ENCODE data around the gene ERC1. TPM values are rescaled to one million over a fixed set of nuclear protein-coding genes. Genes with fewer than 3 reads are reported as not detected.
A peak's percentile ranks its signal among the peaks of the same experiment; 100 is the strongest.

ERC1 gene
- total and polyA plus RNA-seq, 9 of the 15 experiments (the other 6 are each of a cell fraction or from before 2014, with no cell fraction given) = 0.74 to 11.8 (median 4.8) TPM

GRCh38 chr12:1280059-1280458 lies 289.0 kb downstream of the ERC1 start:
- Histone ChIP-seq H3K9ac (ENCODE audit: insufficient read depth in 1 of 2, low read depth in 2 of 2, low read length in 2 of 2) (no peak overlapping the region), H3K79me2 (ENCODE audit: control insufficient read depth, insufficient read depth, low read length) (no peaks in the 10 kb centered on the region), H3K27ac (ENCODE audit: extremely low read depth, low read depth, low read length) (no peak overlapping the region), H3K9me1 (ENCODE audit: control insufficient read depth, insufficient read depth, low read length) (no peaks in the 10 kb centered on the region), H3K4me3 (no peak overlapping the region), H3K4me2 (ENCODE audit: insufficient read depth, low read length) (no peak overlapping the region), H4K20me1 (replicated peaks; ENCODE audit: control insufficient read depth, insufficient read depth, low read length) (no peaks in the 10 kb centered on the region), H2AFZ (ENCODE audit: low read depth, low read length) (no peak overlapping the region), H3K36me3 (ENCODE audit: control insufficient read depth, insufficient read depth, low read length) (no peaks in the 10 kb centered on the region), H3K27me3 (ENCODE audit: control insufficient read depth in 2 of 2, insufficient read depth in 2 of 2, low read length in 2 of 2) (no peaks in the 10 kb centered on the region), H3K4me1 (replicated peaks in 1 of 2; ENCODE audit: control insufficient read depth in 2 of 2, insufficient read depth in 2 of 2, low read length in 2 of 2) (peaks cover 0 to 9% of the 10 kb centered on the region in 2 experiments; a peak in 3 of 5 replicates), H3K9me3 (replicated peaks; ENCODE audit: control insufficient read depth, insufficient read depth, low read depth, low read length) (no peaks in the 10 kb centered on the region; the same call in 1 of the 2 replicates)
- intact Hi-C loops (cut with micrococcal nuclease) (no loop called here), in situ Hi-C loops (cut with MboI) (loop anchor here (10.0 to 25.0 kb wide), 2 partner anchors 115 to 307 kb away; partner anchors contain the start of gene FBXL14)
- no peak for FAIRE-seq
- DNase-seq (ENCODE audit: extremely low read depth in 1 of 4, low spot score in 3 of 4) = no peak
- 75% methylated on average over 3 of the region's 5 CpGs for WGBS (ENCODE audit: insufficient coverage, low coverage, missing lambda C conversion rate)
- CTCF ChIA-PET (ENCODE audit: low intra/inter-chr PET ratio) = no interaction called here
- no peak for ATAC-seq
- POLR2A ChIA-PET = no interaction called here
- TF ChIP-seq MXI1 (IDR thresholded peaks at IDR 0.05; ENCODE audit: low read depth, low read length) = no peak
- TF ChIP-seq NFE2L1 (tag; IDR thresholded peaks at IDR 0.05; ENCODE audit: borderline replicate concordance, low read depth) = no peak
- TF ChIP-seq ZNF584 (CRISPR knock-in tag; IDR thresholded peaks at IDR 0.05; ENCODE audit: low read depth) = no peak
- no TSS peak for BruUV-seq (replicated peaks)

GRCh38 chr12:1281683-1282366 lies 290.8 kb downstream of the ERC1 start:
- no peaks in the 10 kb centered on the region for H3K9me3 ChIP-seq (replicated peaks; ENCODE audit: control insufficient read depth, insufficient read depth, low read depth, low read length)
- no peak overlapping the region for H3K9ac ChIP-seq (ENCODE audit: insufficient read depth in 1 of 2, low read depth in 2 of 2, low read length in 2 of 2)
- no peaks in the 10 kb centered on the region for H4K20me1 ChIP-seq (replicated peaks; ENCODE audit: control insufficient read depth, insufficient read depth, low read length)
- CTCF ChIA-PET (ENCODE audit: low intra/inter-chr PET ratio) = no interaction called here
- H3K27ac ChIP-seq (ENCODE audit: extremely low read depth, low read depth, low read length) = no peak overlapping the region
- in situ Hi-C loops (cut with MboI) = loop anchor here (10.0 to 25.0 kb wide), 2 partner anchors 113 to 305 kb away; partner anchors contain the start of gene FBXL14
- TF ChIP-seq FOSL1 (tag; conservative IDR thresholded peaks at IDR 0.05) (peak; percentile 51), ZBTB8A (IDR thresholded peaks at IDR 0.05; ENCODE audit: partially characterized antibody) (no peak), NFE2 (IDR thresholded peaks at IDR 0.05; ENCODE audit: low read depth) (peak; percentile 48; the same call in 1 of the 2 replicates), JUND (IDR thresholded peaks at IDR 0.05; ENCODE audit: borderline replicate concordance, low read depth, low read length) (peak; percentile 61; the same call in 1 of the 2 replicates), JUND (tag; IDR thresholded peaks at IDR 0.05; ENCODE audit: borderline replicate concordance, low read depth, low read length) (peak; percentile 15; the same call in 1 of the 3 replicates)
- 33% methylated on average over 7 of the region's 7 CpGs for WGBS (ENCODE audit: insufficient coverage, low coverage, missing lambda C conversion rate)
- H2AFZ ChIP-seq (ENCODE audit: low read depth, low read length) = no peak overlapping the region
- FAIRE-seq = peak; percentile 19
- no peaks in the 10 kb centered on the region for H3K9me1 ChIP-seq (ENCODE audit: control insufficient read depth, insufficient read depth, low read length)
- H3K4me3 ChIP-seq = no peak overlapping the region
- no peaks in the 10 kb centered on the region for H3K27me3 ChIP-seq (ENCODE audit: control insufficient read depth in 2 of 2, insufficient read depth in 2 of 2, low read length in 2 of 2)
- peak; percentile 70 for ATAC-seq
- BruUV-seq (replicated peaks) = no TSS peak
- H3K36me3 ChIP-seq (ENCODE audit: control insufficient read depth, insufficient read depth, low read length) = no peaks in the 10 kb centered on the region
- POLR2A ChIA-PET = interaction anchor here (0.7 to 1.1 kb wide), 2 partner anchors 11 to 19 kb away, joined by 3 read pairs; no protein-coding TSS in a partner anchor
- no peak overlapping the region for H3K4me2 ChIP-seq (ENCODE audit: insufficient read depth, low read length)
- H3K4me1 ChIP-seq (replicated peaks in 1 of 2; ENCODE audit: control insufficient read depth in 2 of 2, insufficient read depth in 2 of 2, low read length in 2 of 2) = peaks cover 0 to 9% of the 10 kb centered on the region in 2 experiments; a peak in 3 of 5 replicates
- DNase-seq (ENCODE audit: extremely low read depth in 1 of 4, low spot score in 3 of 4) = peak in 2 of 4 experiments; percentile 14 to 29
- intact Hi-C loops (cut with micrococcal nuclease) = no loop called here
- no peaks in the 10 kb centered on the region for H3K79me2 ChIP-seq (ENCODE audit: control insufficient read depth, insufficient read depth, low read length)

All from K562 (cell line).